HuH-7.5 (cell line): ENCODE data around the gene GALNT2.

Experiments used
- DNase-seq: peaks from one replicate; pipeline ENCODE4 v3.0.0; 2011; ENCODE audit warnings: low spot score

The GALNT2 gene

GRCh38 chr1:230322967-230323547 is 256.0 kb downstream of the GALNT2 start:
- no peak for DNase-seq

- no peak for DNase-seq
Measured at GRCh38 chr1:230323686-230324085, 256.6 kb downstream of the GALNT2 start.

GRCh38 chr1:230326971-230327891 is 260.2 kb downstream of the GALNT2 start:
- peak; percentile 34 for DNase-seq

- no peak for DNase-seq
Measured at GRCh38 chr1:230327892-230328284, 260.9 kb downstream of the GALNT2 start.

GRCh38 chr1:230328342-230329015 is 261.4 kb downstream of the GALNT2 start:
- DNase-seq: no peak

GRCh38 chr1:230330157-230330556 is 263.1 kb downstream of the GALNT2 start:
- DNase-seq: no peak
